GM23338 (cell line): ENCODE data around the gene PKD1. TPM values are rescaled to one million over a fixed set of nuclear protein-coding genes. Genes with fewer than 3 reads are reported as not detected.

Experiments
- ATAC-seq: fragments of 200-7000 bp; cut with Tn5 transposase; 3 replicates; pipeline ENCODE4 v1.9.1; 2020
- DNase-seq: peaks from one replicate; pipeline ENCODE4 v3.0.0-alpha.2; 2015; ENCODE audit warnings: low spot score
- H2AFZ ChIP-seq: fragments of 200-600 bp; sonication (generic); 2 replicates; pipeline ENCODE4 v1.8.0; 2016; ENCODE audit warnings: antibody characterized with exemption, mild to moderate bottlenecking, moderate library complexity
- H3F3A ChIP-seq: fragments of 200-600 bp; sonication (generic); replicated peaks from 2 replicates; pipeline ENCODE4 v1.8.0; 2017; ENCODE audit warnings: antibody characterized with exemption, mixed run types, low read depth
- H3K27ac ChIP-seq: fragments of 200-600 bp; sonication (generic); 2 replicates; pipeline ENCODE4 v1.6.1; 2016; ENCODE audit warnings: low read depth
- H3K27me3 ChIP-seq: fragments of 200-600 bp; sonication (generic); 2 replicates; pipeline ENCODE4 v1.8.0; 2016; ENCODE audit warnings: mild to moderate bottlenecking, mixed run types, moderate library complexity; ENCODE audit not compliant: insufficient read depth
- H3K36me3 ChIP-seq: fragments of 200-600 bp; sonication (generic); 2 replicates; pipeline ENCODE4 v1.8.0; 2016; ENCODE audit warnings: mild to moderate bottlenecking; ENCODE audit not compliant: insufficient read depth
- H3K4me1 ChIP-seq: fragments of 200-600 bp; sonication (generic); 2 replicates; pipeline ENCODE4 v1.8.0; 2016; ENCODE audit warnings: mild to moderate bottlenecking, moderate library complexity; ENCODE audit not compliant: insufficient read depth
- H3K4me2 ChIP-seq: fragments of 200-600 bp; sonication (generic); 2 replicates; pipeline ENCODE4 v1.7.1; 2017; ENCODE audit warnings: mixed run types
- H3K4me3 ChIP-seq: fragments of 200-600 bp; sonication (generic); 2 replicates; pipeline ENCODE4 v1.6.1; 2016; ENCODE audit warnings: mixed run types
- H3K79me2 ChIP-seq: fragments of 200-600 bp; sonication (generic); replicated peaks from 2 replicates; pipeline ENCODE4 v1.8.0; 2017; ENCODE audit warnings: mild to moderate bottlenecking; ENCODE audit not compliant: insufficient read depth
- H3K9me2 ChIP-seq: fragments of 200-600 bp; sonication (generic); 2 replicates; pipeline ENCODE4 v1.8.0; 2017; ENCODE audit not compliant: insufficient read depth
- H4K20me1 ChIP-seq: fragments of 200-600 bp; sonication (generic); replicated peaks from 2 replicates; pipeline ENCODE4 v1.8.0; 2017; ENCODE audit warnings: mild to moderate bottlenecking; ENCODE audit not compliant: insufficient read depth
- H3K27ac Mint-ChIP-seq: 2 replicates; pipeline ENCODE4 v1.8.0; 2020; ENCODE audit warnings: inconsistent platforms, mild to moderate bottlenecking, moderate library complexity, mixed read lengths
- H3K27me3 Mint-ChIP-seq: 3 replicates; pipeline ENCODE4 v1.8.0; 2022; ENCODE audit warnings: low read depth, mild to moderate bottlenecking, moderate library complexity, mixed read lengths, inconsistent platforms; ENCODE audit not compliant: insufficient read depth, poor library complexity
- H3K36me3 Mint-ChIP-seq: 3 replicates; pipeline ENCODE4 v1.8.0; 2021; ENCODE audit warnings: low read depth, mild to moderate bottlenecking, inconsistent platforms, moderate library complexity, mixed read lengths
- H3K4me1 Mint-ChIP-seq: 3 replicates; pipeline ENCODE4 v1.8.0; 2020; ENCODE audit warnings: mild to moderate bottlenecking, inconsistent platforms, mixed read lengths
- H3K4me3 Mint-ChIP-seq: 3 replicates; pipeline ENCODE4 v1.8.0; 2021; ENCODE audit warnings: moderate library complexity, mild to moderate bottlenecking, inconsistent platforms, mixed read lengths
- H3K9me3 Mint-ChIP-seq: 3 replicates; pipeline ENCODE4 v1.8.0; 2020; ENCODE audit warnings: moderate library complexity, mild to moderate bottlenecking, inconsistent platforms, mixed read lengths
- CREB1 ChIP-seq: fragments of 250-450 bp; sonication (Bioruptor Pico); IDR thresholded peaks from 2 replicates; pipeline ENCODE4 v1.5.0; 2020; ENCODE audit warnings: low read depth, mild to moderate bottlenecking, moderate library complexity
- CTCF ChIP-seq, 2 experiments: fragments of 200-600 bp in 1 of 2; sonication (generic) in 1 of 2; conservative IDR thresholded peaks; 2 replicates each; pipeline versions ENCODE4 v1.5.1 to v1.6.1; 2016 to 2017; ENCODE audit warnings: antibody characterized with exemption in 2 of 2, low read depth in 2 of 2, mild to moderate bottlenecking in 2 of 2, moderate library complexity in 1 of 2
- ETS1 ChIP-seq: IDR thresholded peaks from 2 replicates; pipeline ENCODE4 v1.6.1; 2016; ENCODE audit warnings: antibody characterized with exemption
- EZH2 ChIP-seq: fragments of 200-600 bp; sonication (generic); IDR thresholded peaks from one replicate; pipeline ENCODE4 v1.8.0; 2017; ENCODE audit warnings: antibody characterized with exemption, mild to moderate bottlenecking, low read depth; ENCODE audit not compliant: unreplicated experiment
- EZH2phosphoT487 ChIP-seq: fragments of 200-600 bp; sonication (generic); IDR thresholded peaks from one replicate; pipeline ENCODE4 v1.8.1; 2018; ENCODE audit warnings: antibody characterized with exemption; ENCODE audit not compliant: unreplicated experiment
- JUNB ChIP-seq: IDR thresholded peaks from one replicate; pipeline ENCODE4 v1.6.1; 2016; ENCODE audit warnings: antibody characterized with exemption; ENCODE audit not compliant: unreplicated experiment
- NANOG ChIP-seq: IDR thresholded peaks from 2 replicates; pipeline ENCODE4 v1.6.1; 2016; ENCODE audit warnings: antibody characterized with exemption, borderline replicate concordance
- POLR2AphosphoS5 ChIP-seq: IDR thresholded peaks from 2 replicates; pipeline ENCODE4 v1.6.1; 2016; ENCODE audit warnings: antibody characterized with exemption, low read depth
- REST ChIP-seq: IDR thresholded peaks from one replicate; pipeline ENCODE4 v1.6.1; 2018; ENCODE audit warnings: antibody characterized with exemption; ENCODE audit not compliant: unreplicated experiment
- STAT1 ChIP-seq: IDR thresholded peaks from one replicate; pipeline ENCODE4 v1.6.1; 2016; ENCODE audit warnings: antibody characterized with exemption; ENCODE audit not compliant: unreplicated experiment
- ZNF114 ChIP-seq: fragments of 250-450 bp; sonication (Bioruptor Pico); IDR thresholded peaks from 2 replicates; pipeline ENCODE4 v1.5.0; 2020; ENCODE audit warnings: mild to moderate bottlenecking, moderate library complexity
- ZNF331 ChIP-seq: fragments of 250-450 bp; sonication (Bioruptor Pico); IDR thresholded peaks from 2 replicates; pipeline ENCODE4 v1.5.0; 2020; ENCODE audit warnings: low read depth, mild to moderate bottlenecking, moderate library complexity
- ZNF462 ChIP-seq: fragments of 250-450 bp; sonication (Bioruptor Pico); IDR thresholded peaks from 2 replicates; pipeline ENCODE4 v1.5.0; 2020; ENCODE audit warnings: mild to moderate bottlenecking, moderate library complexity
- polyA plus RNA-seq: library from polyadenylated mRNA; unstranded; fragments of >200 nt; fragmentation: Nextera tagmentation; extraction: Ambion mirVana; gene quantifications from 2 replicates; pipeline ENCODE4 v1.2.1, GENCODE V29; 2016
- total RNA-seq: library from RNA; depleted of rRNA; stranded (reverse); fragments of >200 nt; shearing (Covaris generic); gene quantifications from 2 replicates; pipeline ENCODE4 v1.2.3, GENCODE V29; 2014

Gene PKD1
- total and polyA plus RNA-seq, 2 experiments from 2014 or later: 21.1 to 107 TPM

- Mint-ChIP-seq H3K36me3 (peaks cover 5% of the 10 kb centered on the region; the same call in 1 of the 3 replicates), H3K27ac (no peak overlapping the region; the same call in 1 of the 2 replicates), H3K9me3 (no peaks in the 10 kb centered on the region), H3K27me3 (peaks cover 2% of the 10 kb centered on the region), H3K4me1 (no peaks in the 10 kb centered on the region), H3K4me3 (no peak overlapping the region)
- Histone ChIP-seq H3K4me1 (no peaks in the 10 kb centered on the region), H3K36me3 (no peaks in the 10 kb centered on the region), H3K4me2 (no peak overlapping the region), H3K4me3 (no peak overlapping the region), H2AFZ (no peak overlapping the region), H3K27ac (no peak overlapping the region), H3K27me3 (no peaks in the 10 kb centered on the region), H3K9me2 (no peaks in the 10 kb centered on the region), H4K20me1 (no peaks in the 10 kb centered on the region), H3K79me2 (no peaks in the 10 kb centered on the region), H3F3A (no peaks in the 10 kb centered on the region)
- DNase-seq (no peak), ATAC-seq (peak; percentile 16)
- TF ChIP-seq ETS1: no peak
- TF ChIP-seq NANOG: no peak
- TF ChIP-seq STAT1: no peak
- no peak for TF ChIP-seq EZH2
- no peak for TF ChIP-seq ZNF462
- no peak for TF ChIP-seq ZNF114 (CRISPR knock-in tag)
- TF ChIP-seq ZNF331 (CRISPR knock-in tag): no peak
- no peak for TF ChIP-seq POLR2AphosphoS5
- TF ChIP-seq CREB1 (CRISPR knock-in tag): no peak
- TF ChIP-seq EZH2phosphoT487: no peak
- no peak for TF ChIP-seq REST
- no peak for TF ChIP-seq JUNB
- TF ChIP-seq CTCF (conservative IDR thresholded peaks at IDR 0.05; ENCODE audit: low read depth in 2 of 2): no peak
Measured at GRCh38 chr16:2082171-2082982, 53.3 kb downstream of the PKD1 start.
